Prostate gland (tissue), 2 donors: ENCODE data around the gene IGSF22.

Experiments used
- CTCF ChIP-seq, 4 experiments: fragments of 200-600 bp in 2 of 4; fragments of 450-650 bp in 2 of 4; sonication (generic) in 2 of 4; IDR thresholded peaks; 1 replicate in 3 of 4; 2 replicates in 1 of 4; pipeline ENCODE4 v1.5.1; 2016 to 2019; ENCODE audit warnings: antibody characterized with exemption in 4 of 4, mild to moderate bottlenecking in 2 of 4, moderate library complexity in 2 of 4
- POLR2A ChIP-seq: fragments of 450-650 bp; IDR thresholded peaks from one replicate; pipeline ENCODE4 v1.6.1; 2016; ENCODE audit warnings: antibody characterized with exemption, mild to moderate bottlenecking
- POLR2AphosphoS5 ChIP-seq: sonication (generic); formaldehyde crosslinking; IDR thresholded peaks from one replicate; pipeline ENCODE4 v1.6.1; 2017; ENCODE audit warnings: antibody characterized with exemption

- TF ChIP-seq CTCF (IDR thresholded peaks at IDR 0.05) (no peak), POLR2A (no peak), POLR2AphosphoS5 (peak; percentile 31)
Observed at GRCh38 chr11:18692941-18693760, 32.8 kb downstream of the IGSF22 start.
